Mesenchymal stem cell (in vitro differentiated cells and primary cell): Measurements from ENCODE around the gene ATF7IP.
A peak's percentile ranks its signal among the peaks of the same experiment; 100 is the strongest.

ENCODE experiments used
- DNase-seq: peaks from one replicate; pipeline ENCODE4 v3.0.0-alpha.2; 2013
- H2AFZ ChIP-seq: one replicate; pipeline ENCODE4 v1.6.1; 2013; ENCODE audit warnings: low read depth, mild to moderate bottlenecking, control low read depth, inconsistent platforms, low read length, moderate library complexity
- H2AK5ac ChIP-seq: 2 replicates; pipeline ENCODE4 v1.6.1; 2013; ENCODE audit warnings: low read length, moderate library complexity, mild to moderate bottlenecking, inconsistent platforms; ENCODE audit not compliant: severe bottlenecking
- H2BK120ac ChIP-seq: one replicate; pipeline ENCODE4 v1.6.1; 2013; ENCODE audit warnings: low read depth, mild to moderate bottlenecking, inconsistent platforms, low read length, moderate library complexity
- H2BK12ac ChIP-seq, 2 experiments: one replicate each; pipeline ENCODE4 v1.6.1; 2013; ENCODE audit warnings: inconsistent platforms in 2 of 2, low read length in 2 of 2, mild to moderate bottlenecking in 2 of 2, moderate library complexity in 2 of 2, control low read depth in 1 of 2
- H2BK15ac ChIP-seq: one replicate; pipeline ENCODE4 v1.6.1; 2013; ENCODE audit warnings: mild to moderate bottlenecking, low read depth, inconsistent platforms; ENCODE audit not compliant: poor library complexity, severe bottlenecking
- H2BK5ac ChIP-seq: 2 replicates; pipeline ENCODE4 v1.6.1; 2013; ENCODE audit warnings: low read depth, mild to moderate bottlenecking, low read length, control low read depth, inconsistent platforms; ENCODE audit not compliant: poor library complexity, severe bottlenecking
- H3K14ac ChIP-seq, 2 experiments: one replicate each; pipeline ENCODE4 v1.6.1; 2013; ENCODE audit warnings: inconsistent platforms in 2 of 2, low read length in 2 of 2, control low read depth in 1 of 2, mild to moderate bottlenecking in 1 of 2, moderate library complexity in 1 of 2
- H3K18ac ChIP-seq, 2 experiments: one replicate each; pipeline ENCODE4 v1.6.1; 2013; ENCODE audit warnings: inconsistent platforms in 2 of 2, low read length in 2 of 2, control low read depth in 1 of 2, low read depth in 1 of 2, mild to moderate bottlenecking in 1 of 2
- H3K23ac ChIP-seq, 2 experiments: one replicate each; pipeline ENCODE4 v1.6.1; 2013; ENCODE audit warnings: inconsistent platforms in 2 of 2, low read length in 2 of 2, mild to moderate bottlenecking in 2 of 2, moderate library complexity in 2 of 2, control low read depth in 1 of 2
- H3K27ac ChIP-seq: 2 replicates; pipeline ENCODE4 v1.5.1; 2013; ENCODE audit warnings: mild to moderate bottlenecking, moderate library complexity, low read length, control low read depth, inconsistent platforms; ENCODE audit not compliant: poor library complexity, severe bottlenecking
- H3K27me3 ChIP-seq, 2 experiments: 2 replicates each; pipeline versions ENCODE4 v1.6.1 to v1.7.0; 2013; ENCODE audit warnings: low read length in 2 of 2, mild to moderate bottlenecking in 2 of 2, moderate library complexity in 2 of 2, control low read depth in 1 of 2, inconsistent platforms in 1 of 2; ENCODE audit not compliant: control insufficient read depth in 1 of 2, insufficient read depth in 1 of 2
- H3K36me3 ChIP-seq, 2 experiments: 2 replicates each; pipeline versions ENCODE4 v1.6.1 to v1.7.0; 2013; ENCODE audit warnings: low read length in 2 of 2, control low read depth in 1 of 2, inconsistent platforms in 1 of 2, low read depth in 1 of 2, mild to moderate bottlenecking in 1 of 2; ENCODE audit not compliant: insufficient read depth in 2 of 2, control insufficient read depth in 1 of 2
- H3K4ac ChIP-seq, 2 experiments: one replicate each; pipeline ENCODE4 v1.6.1; 2013; ENCODE audit warnings: inconsistent platforms in 2 of 2, low read length in 2 of 2, mild to moderate bottlenecking in 2 of 2, moderate library complexity in 2 of 2, control low read depth in 1 of 2, low read depth in 1 of 2
- H3K4me1 ChIP-seq: 2 replicates; pipeline ENCODE4 v1.6.1; 2013; ENCODE audit warnings: low read depth, low read length, control low read depth; ENCODE audit not compliant: control insufficient read depth, insufficient read depth
- H3K4me2 ChIP-seq: 2 replicates; pipeline ENCODE4 v1.6.1; 2013; ENCODE audit warnings: low read length, mild to moderate bottlenecking, inconsistent platforms; ENCODE audit not compliant: poor library complexity, severe bottlenecking
- H3K4me3 ChIP-seq, 2 experiments: 2 replicates each; pipeline versions ENCODE4 v1.5.1 to v1.7.0; 2013; ENCODE audit warnings: low read length in 2 of 2, mild to moderate bottlenecking in 2 of 2, control low read depth in 1 of 2, low read depth in 1 of 2; ENCODE audit not compliant: insufficient read depth in 1 of 2
- H3K79me1 ChIP-seq: replicated peaks from 2 replicates; pipeline ENCODE4 v1.6.1; 2013; ENCODE audit warnings: mild to moderate bottlenecking, control low read depth, low read length, inconsistent platforms; ENCODE audit not compliant: poor library complexity, severe bottlenecking
- H3K9ac ChIP-seq: 2 replicates; pipeline ENCODE4 v1.7.0; 2013; ENCODE audit warnings: mild to moderate bottlenecking, low read length, moderate library complexity
- H3K9me3 ChIP-seq: 2 replicates; pipeline ENCODE4 v1.7.0; 2013; ENCODE audit warnings: mild to moderate bottlenecking, low read length; ENCODE audit not compliant: control insufficient read depth
- H4K8ac ChIP-seq: one replicate; pipeline ENCODE4 v1.6.1; 2013; ENCODE audit warnings: inconsistent platforms, mild to moderate bottlenecking, low read length, moderate library complexity
- H4K91ac ChIP-seq: one replicate; pipeline ENCODE4 v1.6.1; 2013; ENCODE audit warnings: mild to moderate bottlenecking, low read length, inconsistent platforms
- WGBS: methylation state at CpG from one replicate; pipeline ENCODE4 v1.1.7; 2013; ENCODE audit warnings: mixed read lengths; 5-methylcytosine and 5-hydroxymethylcytosine counted together

ATF7IP gene

DNA sequence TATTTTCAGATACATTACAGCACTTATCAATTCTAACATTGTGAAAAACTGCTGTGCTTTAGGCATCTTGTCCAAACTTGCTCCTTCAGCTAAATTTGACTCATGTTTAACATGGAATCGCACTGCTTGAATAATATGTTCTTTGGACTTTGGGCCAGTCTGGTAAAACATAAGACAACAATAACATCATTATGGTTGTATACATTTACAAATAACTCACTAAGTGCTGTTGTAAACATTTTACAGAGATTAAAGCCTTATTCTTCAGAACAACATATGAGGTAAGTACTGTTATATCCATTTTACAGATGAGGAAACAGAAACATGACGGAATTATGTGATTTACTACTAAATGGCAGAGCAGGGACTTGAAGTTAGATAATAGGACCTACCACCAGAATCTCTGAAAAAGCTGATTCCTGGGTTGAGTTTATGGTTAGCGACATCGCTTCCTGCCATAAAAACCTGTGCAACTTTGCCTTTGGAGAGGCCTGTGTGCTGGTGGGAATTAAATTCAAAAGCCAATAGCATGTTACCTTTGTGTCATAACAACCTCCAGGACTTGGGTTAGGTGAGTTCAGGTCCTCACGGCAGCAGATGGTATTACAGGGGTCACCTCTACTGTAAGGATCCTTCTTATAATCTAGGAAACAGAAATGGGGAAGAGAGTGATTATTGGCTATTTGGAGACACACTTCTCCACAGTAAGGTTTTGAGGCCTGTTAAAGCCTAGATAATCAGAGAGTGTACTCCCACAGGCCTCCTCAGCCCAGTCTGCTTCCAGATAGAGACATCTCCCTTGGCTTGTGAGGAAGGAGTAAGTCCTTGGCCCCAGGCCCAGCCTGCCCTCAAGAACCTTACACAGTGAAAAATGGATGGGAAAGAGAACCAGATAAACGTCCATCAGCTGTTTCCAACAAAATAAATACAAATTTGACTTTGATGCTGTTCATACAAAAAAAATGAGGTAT, 140.4 kb downstream of the ATF7IP start:
- Histone ChIP-seq H3K14ac (no peak overlapping the region), H2BK12ac (no peak overlapping the region), H2BK120ac (no peak overlapping the region), H2BK15ac (no peak overlapping the region), H3K27ac (no peak overlapping the region), H2AK5ac (no peak overlapping the region), H3K4ac (no peak overlapping the region), H2BK5ac (no peak overlapping the region), H3K9ac (no peak overlapping the region), H3K79me1 (peaks cover 2% of the 10 kb centered on the region), H2AFZ (no peak overlapping the region), H3K4me2 (no peak overlapping the region), H3K4me1 (no peaks in the 10 kb centered on the region), H3K36me3 (peaks cover 0 to 43% of the 10 kb centered on the region in 2 experiments), H4K91ac (no peak overlapping the region), H3K18ac (no peak overlapping the region), H3K4me3 (no peak overlapping the region), H4K8ac (no peak overlapping the region), H3K27me3 (no peaks in the 10 kb centered on the region), H3K23ac (no peak overlapping the region), H3K9me3 (no peaks in the 10 kb centered on the region)
- DNase-seq = no peak
- WGBS = 100% methylated on average over 4 of the region's 6 CpGs

DNA sequence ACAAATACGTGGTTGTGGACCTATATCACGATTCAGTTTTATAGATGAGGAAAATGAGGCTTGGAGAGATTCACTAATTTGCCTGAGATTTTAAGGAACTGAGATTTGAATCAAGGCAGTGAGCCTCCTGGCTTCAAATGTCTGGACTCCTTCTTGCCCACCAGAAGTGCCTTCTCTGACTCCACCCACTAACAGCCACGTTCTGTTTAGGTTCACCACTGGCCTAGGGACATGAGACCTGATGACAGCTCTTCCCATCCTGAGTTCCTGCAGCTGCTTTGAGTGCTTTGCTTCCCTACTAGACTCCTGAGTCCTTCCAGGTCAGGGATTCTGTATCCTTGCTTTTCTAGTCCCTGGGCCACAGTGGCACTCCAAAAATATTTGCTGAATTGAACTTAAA, 145.1 kb downstream of the ATF7IP start:
- Histone ChIP-seq H4K8ac (no peak overlapping the region), H2AFZ (no peak overlapping the region), H3K9me3 (no peaks in the 10 kb centered on the region), H2AK5ac (no peak overlapping the region), H3K4me3 (no peak overlapping the region), H3K14ac (no peak overlapping the region), H2BK120ac (no peak overlapping the region), H2BK5ac (no peak overlapping the region), H3K4me1 (no peaks in the 10 kb centered on the region), H4K91ac (no peak overlapping the region), H2BK12ac (no peak overlapping the region), H3K27ac (no peak overlapping the region), H3K27me3 (no peaks in the 10 kb centered on the region), H2BK15ac (no peak overlapping the region), H3K18ac (no peak overlapping the region), H3K4me2 (no peak overlapping the region), H3K23ac (no peak overlapping the region), H3K79me1 (no peaks in the 10 kb centered on the region), H3K36me3 (peaks cover 0 to 12% of the 10 kb centered on the region in 2 experiments), H3K4ac (no peak overlapping the region), H3K9ac (no peak overlapping the region)
- peak; percentile 1 for DNase-seq
- WGBS = 71% methylated on average over 3 of the region's 3 CpGs

DNA sequence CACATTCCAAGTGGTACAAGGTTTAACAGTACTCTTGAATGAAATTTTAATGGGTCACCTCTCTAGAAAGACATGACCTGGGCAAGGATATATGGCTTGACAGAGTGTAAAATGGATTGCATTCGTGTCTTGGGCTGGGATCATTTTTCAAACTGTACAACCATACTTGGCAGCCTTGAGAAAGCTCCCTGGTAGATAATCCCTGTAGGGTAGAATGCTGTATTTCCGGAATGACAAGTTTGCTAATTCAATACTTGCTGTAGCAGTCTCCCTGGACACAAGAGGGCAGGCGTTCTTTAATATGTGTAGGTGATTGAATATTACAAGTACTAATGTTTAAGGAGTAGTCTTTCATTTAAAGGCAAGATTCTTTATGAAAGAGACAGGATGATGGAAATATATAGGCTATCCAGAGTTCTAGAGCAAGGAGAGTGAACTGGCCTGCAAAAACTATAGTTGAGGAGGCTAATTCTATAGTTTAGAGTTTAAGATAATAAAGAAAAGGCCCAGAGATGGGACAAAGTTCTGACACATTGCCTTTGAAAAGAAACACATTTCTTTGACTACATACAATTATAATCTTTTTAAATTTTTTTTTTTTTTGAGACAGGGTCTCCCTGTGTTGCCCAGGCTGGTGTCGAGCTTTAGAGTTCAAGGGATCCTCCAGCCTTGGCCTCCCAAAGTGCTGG, 148.8 kb downstream of the ATF7IP start:
- Histone ChIP-seq H2BK120ac (no peak overlapping the region), H3K36me3 (no peaks in the 10 kb centered on the region), H3K14ac (no peak overlapping the region), H2AFZ (no peak overlapping the region), H3K18ac (no peak overlapping the region), H4K91ac (no peak overlapping the region), H3K4me1 (no peaks in the 10 kb centered on the region), H2BK12ac (no peak overlapping the region), H3K27ac (no peak overlapping the region), H3K9me3 (peaks cover 5% of the 10 kb centered on the region), H3K4me2 (no peak overlapping the region), H3K9ac (peak overlapping the region; percentile 41), H3K23ac (no peak overlapping the region), H4K8ac (no peak overlapping the region), H2AK5ac (no peak overlapping the region), H3K27me3 (no peaks in the 10 kb centered on the region), H3K4me3 (no peak overlapping the region), H2BK5ac (no peak overlapping the region), H3K79me1 (no peaks in the 10 kb centered on the region), H3K4ac (no peak overlapping the region), H2BK15ac (no peak overlapping the region)
- WGBS = 71% methylated on average over 4 of the region's 4 CpGs
- DNase-seq = peak; percentile 27

DNA sequence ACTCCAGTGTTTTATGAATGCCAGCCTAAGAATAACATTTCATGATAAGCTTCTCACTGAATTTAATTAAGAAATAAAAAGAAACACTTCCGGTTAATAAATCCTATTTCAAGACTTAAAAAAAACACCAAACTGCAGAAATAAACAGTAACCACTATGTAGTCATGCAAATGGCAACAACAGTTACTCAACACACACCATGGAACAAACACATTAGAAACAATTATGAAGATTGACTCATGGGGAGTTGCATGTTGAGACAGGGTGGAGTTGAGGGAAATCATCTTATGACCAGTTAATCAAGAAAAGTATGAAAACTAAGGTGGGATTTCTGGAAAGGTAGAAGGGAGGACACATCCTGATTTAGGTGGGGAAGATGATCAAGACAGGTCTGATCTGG, 149.5 kb downstream of the ATF7IP start:
- no peak overlapping the region for H3K27ac ChIP-seq
- H2AFZ ChIP-seq = no peak overlapping the region
- no peak overlapping the region for H3K14ac ChIP-seq
- no peak overlapping the region for H3K4ac ChIP-seq
- no peak overlapping the region for H2AK5ac ChIP-seq
- H2BK120ac ChIP-seq = no peak overlapping the region
- no peaks in the 10 kb centered on the region for H3K4me1 ChIP-seq
- no peak overlapping the region for H2BK15ac ChIP-seq
- no peak overlapping the region for H3K23ac ChIP-seq
- no peaks in the 10 kb centered on the region for H3K27me3 ChIP-seq
- no peaks in the 10 kb centered on the region for H3K79me1 ChIP-seq
- WGBS = 100% methylated on average over 1 of the region's 1 CpG
- H4K91ac ChIP-seq = no peak overlapping the region
- no peak overlapping the region for H3K4me3 ChIP-seq
- H2BK12ac ChIP-seq = no peak overlapping the region
- no peak overlapping the region for H4K8ac ChIP-seq
- no peak overlapping the region for H3K18ac ChIP-seq
- no peak overlapping the region for H2BK5ac ChIP-seq
- H3K4me2 ChIP-seq = no peak overlapping the region
- peak; percentile 42 for DNase-seq
- peak overlapping the region; percentile 41 for H3K9ac ChIP-seq
- peaks cover 11% of the 10 kb centered on the region for H3K9me3 ChIP-seq
- H3K36me3 ChIP-seq = no peaks in the 10 kb centered on the region
